ENCODE data around the gene PHLPP1.

GRCh38 chr18:62741584-62741983 lies 26.2 kb downstream of the PHLPP1 start:
- TF ChIP-seq NFIC (IDR thresholded peaks at IDR 0.05) (no peak), POLR2A (conservative IDR thresholded peaks at IDR 0.05) (no peak), PHF20 (IDR thresholded peaks at IDR 0.05; ENCODE audit: partially characterized antibody) (no peak), SNRNP70 (optimal IDR thresholded peaks at IDR 0.05; ENCODE audit: low read depth, low read length) (no peak), KLF16 (IDR thresholded peaks at IDR 0.05) (no peak), TCF7 (IDR thresholded peaks at IDR 0.05; ENCODE audit: borderline replicate concordance) (no peak)
- TF ChIP-seq, protein P1, sequence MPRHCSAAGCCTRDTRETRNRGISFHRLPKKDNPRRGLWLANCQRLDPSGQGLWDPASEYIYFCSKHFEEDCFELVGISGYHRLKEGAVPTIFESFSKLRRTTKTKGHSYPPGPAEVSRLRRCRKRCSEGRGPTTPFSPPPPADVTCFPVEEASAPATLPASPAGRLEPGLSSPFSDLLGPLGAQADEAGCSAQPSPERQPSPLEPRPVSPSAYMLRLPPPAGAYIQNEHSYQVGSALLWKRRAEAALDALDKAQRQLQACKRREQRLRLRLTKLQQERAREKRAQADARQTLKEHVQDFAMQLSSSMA (CRISPR knock-in tag; IDR thresholded peaks at IDR 0.05) = no peak
